Measurements from ENCODE around the gene CDK8. TPM values are rescaled to one million over a fixed set of nuclear protein-coding genes. Genes with fewer than 3 reads are reported as not detected.

CDK8 gene
- 10 to 100 TPM; 13.7 to 13.9 TPM for total RNA-seq

DNA sequence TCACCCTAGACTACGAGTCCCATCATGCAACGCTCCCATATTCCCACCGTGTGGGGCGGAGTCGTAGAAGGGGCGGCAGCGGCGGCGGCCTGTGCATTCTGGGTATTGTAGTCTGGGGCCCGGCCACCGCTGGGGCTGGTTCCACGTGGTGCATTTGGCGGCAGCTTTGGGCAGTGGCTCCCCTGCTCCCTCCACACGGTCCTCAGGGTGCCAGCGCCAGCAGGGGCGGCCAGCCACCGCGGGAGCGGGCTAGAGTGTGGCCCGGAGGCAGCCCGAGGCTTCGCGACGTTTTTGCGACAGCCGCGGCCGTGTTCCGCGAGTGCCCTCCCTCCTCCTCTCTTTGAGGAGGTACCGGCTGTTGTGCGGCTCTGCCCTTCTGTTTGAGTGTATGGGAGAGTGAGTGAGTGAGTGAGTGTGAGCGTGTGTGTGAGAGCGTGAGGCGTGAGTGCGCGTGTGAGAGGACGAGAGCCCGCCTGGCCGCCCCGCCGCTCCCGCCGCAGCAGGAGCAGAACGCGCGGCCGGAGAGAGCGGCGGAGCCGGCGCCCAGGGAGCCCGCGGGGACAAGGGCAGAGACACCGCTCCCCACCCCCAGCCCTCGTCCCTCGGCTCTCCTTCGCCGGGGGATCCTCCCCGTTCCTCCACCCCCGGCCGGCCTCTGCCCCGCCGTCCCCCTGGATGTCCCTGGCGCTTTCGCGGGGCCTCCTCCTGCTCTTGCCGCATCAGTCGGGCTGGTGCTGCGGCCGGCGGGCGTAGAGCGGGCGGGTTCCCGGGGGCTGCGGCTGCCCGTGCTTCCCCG lies at the start of gene CDK8:
TSS of gene CDK8 (plus strand) at position 343 of the 796 bp plus-strand sequence. CDS start 513 bp downstream, outside the sequence.
- DNase-seq = peak; percentile 88
- Mint-ChIP-seq H3K4me1 (peaks cover 26% of the 10 kb centered on the region), H3K36me3 (ENCODE audit: low read depth) (no peaks in the 10 kb centered on the region), H3K4me3 (peak within 1 kb of the TSS; percentile 85), H3K9me3 (no peaks in the 10 kb centered on the region), H3K27ac (peak within 1 kb of the TSS; percentile 78), H3K27me3 (no peaks in the 10 kb centered on the region)
- ChIA-PET POLR2A (interaction anchor here (1.1 to 5.2 kb wide), 4 partner anchors 18 to 68 kb away, joined by 3 to 43 read pairs (median 4); partner anchors contain the start of gene RNF6), CTCF (interaction anchor here (3.7 kb wide), 1 partner anchor 69 kb away, joined by 13 read pairs; no protein-coding TSS in a partner anchor)

DNA sequence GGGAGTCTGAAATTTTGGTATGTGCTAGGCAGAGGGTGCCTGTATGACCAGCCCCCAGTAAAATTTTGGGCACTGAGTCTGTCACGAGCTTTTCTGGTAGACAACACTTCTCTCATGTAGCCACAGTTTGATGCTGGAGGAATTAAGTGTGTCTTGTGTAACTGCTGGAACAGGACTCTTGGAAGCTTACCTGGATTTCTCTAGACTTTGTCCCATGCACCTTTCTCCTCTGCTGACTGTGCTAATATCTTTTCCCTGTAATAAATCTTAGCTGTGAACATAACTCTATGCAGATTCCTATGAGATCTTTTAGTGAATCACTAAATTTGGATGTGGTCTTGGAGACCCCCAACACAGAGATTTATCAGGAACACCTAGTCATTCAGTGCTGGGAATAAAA lies 45.6 kb upstream of the CDK8 start:
- ChIA-PET POLR2A (no interaction called here), CTCF (no interaction called here)
- no peaks in the 10 kb centered on the region for H3K9me3 Mint-ChIP-seq
- H3K27ac Mint-ChIP-seq = no peak overlapping the region
- H3K4me1 Mint-ChIP-seq = peaks cover 3% of the 10 kb centered on the region
- H3K4me3 Mint-ChIP-seq = no peak overlapping the region
- DNase-seq = no peak
- H3K36me3 Mint-ChIP-seq (ENCODE audit: low read depth) = peaks cover 41% of the 10 kb centered on the region
- no peaks in the 10 kb centered on the region for H3K27me3 Mint-ChIP-seq

DNA sequence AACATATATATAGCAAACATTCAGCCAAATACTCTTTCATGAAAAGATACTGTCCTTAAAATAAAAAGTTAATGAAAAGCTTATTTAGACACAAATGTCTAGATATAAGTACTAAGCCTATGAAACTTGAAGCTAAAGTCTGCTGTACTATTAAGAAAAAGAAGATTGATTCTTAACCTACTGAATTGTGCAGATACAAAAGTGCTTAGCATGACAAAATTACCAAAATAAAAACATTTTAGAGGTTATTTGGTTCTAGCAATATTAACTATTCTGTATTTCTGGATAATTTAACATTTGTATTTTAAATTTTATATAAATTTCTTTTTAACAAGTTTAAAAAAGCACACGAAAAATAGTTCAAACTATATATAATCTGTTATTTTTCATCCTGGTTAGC lies 40.6 kb upstream of the CDK8 start:
- no peak overlapping the region for H3K27ac Mint-ChIP-seq
- H3K27me3 Mint-ChIP-seq = no peaks in the 10 kb centered on the region
- peaks cover 59% of the 10 kb centered on the region for H3K36me3 Mint-ChIP-seq (ENCODE audit: low read depth)
- no peaks in the 10 kb centered on the region for H3K9me3 Mint-ChIP-seq
- no peak overlapping the region for H3K4me3 Mint-ChIP-seq
- ChIA-PET POLR2A (interaction anchor here (1.1 kb wide), 1 partner anchor 9 kb away, joined by 6 read pairs; the partner anchor contains the start of gene RNF6), CTCF (interaction anchor here (1.1 kb wide), 1 partner anchor 28 kb away, joined by 3 read pairs; no protein-coding TSS in a partner anchor)
- H3K4me1 Mint-ChIP-seq = peaks cover 6% of the 10 kb centered on the region
- DNase-seq = no peak

DNA sequence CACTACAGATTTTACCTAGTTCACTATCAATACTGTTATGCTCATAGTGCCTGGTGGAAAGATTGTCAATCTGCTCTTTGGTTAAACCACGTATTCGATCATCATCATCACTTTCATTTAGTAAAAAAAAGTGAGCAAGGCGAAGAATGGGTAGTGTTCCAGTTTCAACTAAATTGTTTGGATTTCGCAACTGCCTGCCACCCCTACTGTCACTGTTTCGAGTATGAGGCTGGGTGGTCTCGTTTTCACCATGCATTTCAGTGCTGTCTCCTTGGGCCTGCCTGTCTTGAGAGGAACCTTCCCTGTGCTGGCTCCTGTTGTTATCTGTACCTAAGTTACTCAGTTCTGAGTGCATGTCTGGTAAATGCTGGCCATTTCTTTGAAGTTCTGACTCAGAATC lies 39.9 kb upstream of the CDK8 start:
- Mint-ChIP-seq H3K27me3 (no peaks in the 10 kb centered on the region), H3K4me1 (peaks cover 6% of the 10 kb centered on the region), H3K4me3 (no peak overlapping the region), H3K27ac (no peak overlapping the region), H3K36me3 (ENCODE audit: low read depth) (peaks cover 57% of the 10 kb centered on the region), H3K9me3 (no peaks in the 10 kb centered on the region)
- DNase-seq = no peak
- ChIA-PET CTCF (interaction anchor here (1.1 kb wide), 1 partner anchor 29 kb away, joined by 3 read pairs; no protein-coding TSS in a partner anchor), POLR2A (interaction anchor here (1.1 kb wide), 1 partner anchor 8 kb away, joined by 6 read pairs; the partner anchor contains the start of gene RNF6)

DNA sequence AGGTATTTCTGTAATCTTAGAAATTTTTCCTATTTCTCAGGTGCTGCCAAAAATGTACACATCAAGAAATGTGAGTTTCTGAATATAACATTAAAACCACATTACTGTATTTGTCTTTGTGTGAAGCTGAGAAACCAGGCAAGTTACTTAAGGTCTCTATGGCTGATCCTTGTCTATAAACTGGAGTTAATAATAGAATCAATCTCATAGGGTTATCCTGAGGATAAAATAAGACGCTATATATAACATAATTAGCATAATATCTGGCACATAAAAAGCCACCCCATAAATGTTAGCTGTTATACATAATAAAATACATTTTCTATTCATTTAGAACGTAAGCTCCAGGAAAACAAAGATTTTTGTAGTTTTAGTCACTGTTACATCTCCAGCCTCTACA lies 37.9 kb upstream of the CDK8 start:
- H3K27me3 Mint-ChIP-seq = no peaks in the 10 kb centered on the region
- POLR2A ChIA-PET = no interaction called here
- no peak overlapping the region for H3K27ac Mint-ChIP-seq
- H3K36me3 Mint-ChIP-seq (ENCODE audit: low read depth) = peaks cover 56% of the 10 kb centered on the region
- DNase-seq = no peak
- CTCF ChIA-PET = interaction anchor here (0.9 to 3.4 kb wide), 2 partner anchors 31 to 482 kb away, joined by 3 to 18 read pairs; no protein-coding TSS in a partner anchor
- H3K4me1 Mint-ChIP-seq = peaks cover 23% of the 10 kb centered on the region
- H3K9me3 Mint-ChIP-seq = no peaks in the 10 kb centered on the region
- H3K4me3 Mint-ChIP-seq = no peak overlapping the region

DNA sequence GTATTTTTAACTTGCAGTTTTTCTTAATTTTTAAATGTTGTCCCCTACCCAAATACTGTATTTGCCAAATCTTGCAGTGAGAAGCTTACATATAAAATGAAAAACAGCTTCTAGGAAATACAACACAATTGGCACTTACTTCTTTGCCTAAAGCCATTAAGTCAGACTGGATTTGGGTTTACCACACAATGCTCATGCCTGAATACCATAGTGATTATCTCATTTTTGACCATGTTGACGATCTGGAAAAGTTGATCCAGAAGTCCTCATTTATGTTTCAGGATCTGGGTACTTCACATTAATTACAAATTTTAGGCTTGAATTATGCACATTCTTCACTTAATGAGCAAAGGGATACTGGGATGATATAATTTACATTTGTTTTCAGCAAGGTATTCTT lies 34.2 kb upstream of the CDK8 start:
- Mint-ChIP-seq H3K4me3 (peak overlapping the region; percentile 15), H3K36me3 (ENCODE audit: low read depth) (peaks cover 42% of the 10 kb centered on the region), H3K9me3 (no peaks in the 10 kb centered on the region), H3K27ac (no peak overlapping the region), H3K27me3 (no peaks in the 10 kb centered on the region), H3K4me1 (peaks cover 34% of the 10 kb centered on the region)
- DNase-seq = no peak
- POLR2A ChIA-PET = interaction anchor here (4.2 kb wide), 1 partner anchor 34 kb away, joined by 55 read pairs; no protein-coding TSS in a partner anchor
- CTCF ChIA-PET = interaction anchor here (1.0 to 4.2 kb wide), 2 partner anchors 34 to 277 kb away, joined by 3 to 32 read pairs; no protein-coding TSS in a partner anchor

DNA sequence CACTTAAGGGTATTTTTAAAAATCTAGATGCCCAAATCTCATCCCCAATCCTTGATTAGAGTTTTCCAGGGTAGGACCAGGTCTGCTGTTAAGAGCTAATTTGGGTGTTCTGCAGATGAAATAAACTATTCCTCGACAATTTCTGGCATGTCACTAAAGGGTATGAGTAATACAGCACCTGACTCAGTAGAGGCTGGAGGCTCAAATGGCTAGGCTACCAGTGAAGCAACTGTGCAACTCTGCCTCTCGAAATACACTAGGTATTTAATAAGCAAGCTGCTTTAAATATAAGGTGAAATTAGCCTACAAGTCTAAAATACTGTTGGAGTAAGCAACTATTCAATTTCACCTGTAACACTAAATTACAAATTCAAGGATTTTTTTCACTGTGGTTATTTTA lies 33.4 kb upstream of the CDK8 start:
- H3K4me3 Mint-ChIP-seq = peak overlapping the region; percentile 94
- H3K27me3 Mint-ChIP-seq = no peaks in the 10 kb centered on the region
- POLR2A ChIA-PET = interaction anchor here (1.1 to 4.2 kb wide), 3 partner anchors 10 to 34 kb away, joined by 4 to 55 read pairs (median 43); partner anchors contain the start of gene CDK8
- peaks cover 35% of the 10 kb centered on the region for H3K36me3 Mint-ChIP-seq (ENCODE audit: low read depth)
- H3K9me3 Mint-ChIP-seq = no peaks in the 10 kb centered on the region
- CTCF ChIA-PET = interaction anchor here (1.0 to 4.2 kb wide), 3 partner anchors 22 to 276 kb away, joined by 3 to 32 read pairs (median 3); no protein-coding TSS in a partner anchor
- DNase-seq = no peak
- H3K4me1 Mint-ChIP-seq = peaks cover 34% of the 10 kb centered on the region
- peak overlapping the region; percentile 23 for H3K27ac Mint-ChIP-seq

DNA sequence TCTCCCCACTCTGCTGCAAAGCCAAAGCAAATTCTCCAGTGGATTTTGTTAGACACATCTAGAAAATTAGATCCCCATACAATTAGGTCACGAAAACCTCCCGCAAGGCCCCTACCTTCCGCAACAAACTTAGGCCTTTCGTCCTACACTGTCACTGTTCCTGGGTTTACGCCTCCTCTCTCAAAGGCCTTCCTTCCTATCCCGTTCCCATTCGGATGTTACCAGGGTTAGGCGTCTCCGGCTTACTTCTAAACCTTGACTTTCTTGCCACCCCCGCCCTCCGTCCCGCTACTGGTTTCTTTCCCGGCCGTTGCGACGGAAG lies 32.6 kb upstream of the CDK8 start:
- DNase-seq = no peak
- Mint-ChIP-seq H3K27ac (peak overlapping the region; percentile 98), H3K36me3 (ENCODE audit: low read depth) (peaks cover 33% of the 10 kb centered on the region), H3K9me3 (no peaks in the 10 kb centered on the region), H3K27me3 (no peaks in the 10 kb centered on the region), H3K4me1 (peaks cover 34% of the 10 kb centered on the region), H3K4me3 (peak overlapping the region; percentile 94)
- ChIA-PET CTCF (interaction anchor here (4.2 kb wide), 1 partner anchor 35 kb away, joined by 32 read pairs; no protein-coding TSS in a partner anchor), POLR2A (interaction anchor here (1.1 to 4.2 kb wide), 7 partner anchors 8 to 920 kb away, joined by 3 to 55 read pairs (median 5); partner anchors contain the start of genes CDK8 and NUP58)

DNA sequence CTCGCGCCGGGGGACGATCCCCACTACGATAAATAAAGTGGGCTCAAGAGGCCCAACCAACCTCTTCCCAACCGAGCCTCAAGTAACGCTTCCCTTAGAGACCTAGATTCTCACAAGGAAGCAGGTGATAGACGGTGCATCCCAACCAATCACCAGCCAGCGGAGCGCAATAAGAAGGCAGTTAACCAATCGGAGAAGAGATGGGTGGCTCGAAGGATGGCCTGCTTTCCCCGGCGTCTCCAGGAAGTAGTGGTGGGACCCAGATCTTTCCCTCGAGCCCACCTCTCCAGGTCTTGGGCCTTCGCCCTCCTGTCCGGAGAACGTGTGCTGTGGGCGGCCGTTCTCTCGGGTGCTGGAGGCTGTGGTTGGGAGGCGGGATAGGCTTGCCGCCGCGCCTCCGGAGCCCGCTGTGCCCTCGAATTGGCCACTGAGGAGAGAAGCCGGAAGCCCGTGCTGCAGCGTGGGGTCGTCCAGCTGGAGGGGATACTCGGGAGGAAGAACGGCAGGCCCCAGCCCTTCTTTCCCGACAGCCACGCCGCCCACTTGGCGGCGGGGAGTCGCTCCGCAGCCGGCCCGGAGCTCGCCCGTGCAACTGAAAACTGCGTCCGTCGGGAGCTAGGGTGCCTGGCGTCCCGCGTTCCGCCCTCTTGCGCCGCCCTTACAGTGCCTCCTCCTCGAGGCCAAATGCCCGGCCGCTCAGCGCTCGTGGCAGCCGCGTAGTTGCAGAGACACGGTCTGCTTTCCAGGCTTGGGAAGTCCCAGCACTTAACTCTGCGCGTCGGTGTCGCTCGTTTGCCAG lies 32.0 kb upstream of the CDK8 start, which contains the start of gene RNF6:
TSS of gene RNF6 (minus strand) at position 594 of the 799 bp plus-strand sequence. CDS start 2,665 bp downstream, outside the sequence.
- Mint-ChIP-seq H3K4me1 (peaks cover 34% of the 10 kb centered on the region), H3K27me3 (no peaks in the 10 kb centered on the region), H3K4me3 (peak within 1 kb of the TSS; percentile 94), H3K36me3 (ENCODE audit: low read depth) (peaks cover 31% of the 10 kb centered on the region), H3K9me3 (no peaks in the 10 kb centered on the region), H3K27ac (peak within 1 kb of the TSS; percentile 98)
- peak; percentile 90 for DNase-seq
- ChIA-PET CTCF (interaction anchor here (1.4 to 4.2 kb wide), 2 partner anchors 14 to 36 kb away, joined by 3 to 32 read pairs; no protein-coding TSS in a partner anchor), POLR2A (interaction anchor here (0.9 to 4.2 kb wide), 11 partner anchors 9 to 920 kb away, joined by 3 to 55 read pairs (median 5); partner anchors contain the start of genes CDK8 and NUP58)

DNA sequence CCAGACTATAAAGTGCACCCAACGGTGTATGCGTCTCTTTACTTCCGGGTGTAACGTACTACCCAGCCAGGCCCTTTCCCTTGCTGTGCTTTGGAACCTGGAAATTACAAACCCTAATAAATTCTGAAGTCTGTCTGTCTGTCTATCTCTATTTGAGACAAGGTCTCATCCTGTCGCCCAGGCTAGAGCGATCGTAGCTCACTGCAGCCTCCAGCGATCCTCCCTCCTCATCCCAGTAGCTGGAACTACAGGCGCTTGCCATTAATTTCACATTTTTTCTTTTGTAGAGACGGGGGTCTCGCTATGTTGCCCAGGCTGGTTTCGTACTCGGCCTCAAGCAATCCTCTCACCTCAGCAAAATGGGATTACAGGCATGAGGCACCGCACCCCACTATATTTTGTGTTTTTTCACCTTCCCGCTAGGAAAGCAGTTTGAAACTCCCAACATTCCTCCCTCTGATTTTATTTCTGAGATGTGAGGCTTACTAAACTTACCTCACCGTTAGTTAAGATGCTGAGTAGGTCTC lies 31.3 kb upstream of the CDK8 start:
- ChIA-PET POLR2A (interaction anchor here (0.7 to 4.2 kb wide), 13 partner anchors 9 to 921 kb away, joined by 3 to 55 read pairs (median 4); partner anchors contain the start of genes CDK8 and NUP58), CTCF (interaction anchor here (1.4 to 4.2 kb wide), 2 partner anchors 14 to 37 kb away, joined by 3 to 32 read pairs; no protein-coding TSS in a partner anchor)
- Mint-ChIP-seq H3K27ac (peak overlapping the region; percentile 98), H3K27me3 (no peaks in the 10 kb centered on the region), H3K9me3 (no peaks in the 10 kb centered on the region), H3K4me3 (peak overlapping the region; percentile 94), H3K36me3 (ENCODE audit: low read depth) (peaks cover 25% of the 10 kb centered on the region), H3K4me1 (peaks cover 34% of the 10 kb centered on the region)
- DNase-seq = no peak

DNA sequence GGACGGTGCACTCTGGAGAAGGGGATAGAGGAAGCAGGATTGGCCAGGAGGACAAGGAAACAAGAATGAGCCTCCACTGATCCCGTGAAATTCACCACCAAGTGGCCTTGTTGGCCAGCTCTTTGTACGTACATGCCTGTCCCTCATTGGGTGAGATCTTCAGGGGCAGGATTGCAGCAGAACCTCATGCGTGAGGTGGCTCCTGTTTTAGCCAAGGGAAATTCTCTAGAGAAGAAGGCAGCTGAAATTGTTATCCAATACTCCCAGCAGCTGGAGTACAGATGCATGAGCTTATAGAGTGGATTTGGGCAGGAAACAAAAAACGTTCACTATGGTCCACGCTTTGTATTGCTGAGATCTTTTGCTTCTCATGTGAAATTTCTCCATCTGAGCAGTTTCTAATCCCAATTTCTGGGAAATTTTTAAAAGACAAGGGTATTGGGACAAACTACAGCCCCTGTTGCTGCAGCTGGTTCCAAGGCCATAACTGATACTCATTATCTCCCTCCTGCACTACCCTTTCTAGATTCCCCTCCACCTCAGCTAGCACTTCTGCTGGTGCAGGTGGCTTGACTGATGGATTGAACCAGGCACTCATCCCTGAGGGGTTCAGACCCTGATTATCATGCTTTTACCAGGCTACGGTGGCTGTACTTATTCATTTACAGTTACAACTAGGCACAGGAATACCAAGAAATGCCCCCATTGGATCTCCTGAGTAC lies 27.9 kb upstream of the CDK8 start:
- Mint-ChIP-seq H3K36me3 (ENCODE audit: low read depth) (peaks cover 6% of the 10 kb centered on the region), H3K27me3 (no peaks in the 10 kb centered on the region), H3K4me1 (peaks cover 17% of the 10 kb centered on the region), H3K9me3 (no peaks in the 10 kb centered on the region), H3K4me3 (no peak overlapping the region), H3K27ac (no peak overlapping the region)
- ChIA-PET POLR2A (no interaction called here), CTCF (no interaction called here)
- no peak for DNase-seq
